ENCODE data around the gene RCAN2. TPM values are rescaled to one million over a fixed set of nuclear protein-coding genes. Genes with fewer than 3 reads are reported as not detected.

RCAN2 gene
- total RNA-seq, 1 experiment from 2014 or later = 0.44 TPM

DNA sequence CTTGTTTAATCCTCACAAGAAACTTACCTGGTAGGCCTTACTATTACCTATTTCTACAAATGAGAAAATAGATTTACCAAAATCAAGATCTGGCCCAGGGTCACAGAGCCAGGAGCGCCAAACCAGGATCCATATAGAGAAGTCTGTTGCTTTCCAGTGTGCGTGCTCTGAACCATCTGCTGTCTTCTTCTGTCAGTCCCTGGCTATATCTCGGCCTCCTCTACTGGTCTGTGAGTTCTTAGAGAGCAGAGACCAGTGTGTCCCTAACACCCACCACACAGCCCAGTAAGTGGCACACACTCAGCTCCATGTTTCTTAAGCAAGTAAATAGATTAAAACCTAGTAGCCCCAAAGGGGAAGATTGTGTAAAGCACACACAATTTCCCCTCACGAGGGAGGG, 301.5 kb downstream of the RCAN2 start:
- no peaks in the 10 kb centered on the region for H4K20me1 ChIP-seq (ENCODE audit: insufficient read depth)
- no peaks in the 10 kb centered on the region for H3K36me3 ChIP-seq (ENCODE audit: low read depth)
- CTCF ChIA-PET = no interaction called here
- no peak overlapping the region for H3K27ac ChIP-seq
- H3F3A ChIP-seq (ENCODE audit: insufficient read depth, low read depth) = no peaks in the 10 kb centered on the region
- H3K4me3 ChIP-seq = no peak overlapping the region
- DNase-seq = no peak
- H3K79me2 ChIP-seq (ENCODE audit: low read depth) = no peaks in the 10 kb centered on the region
- H2AFZ ChIP-seq = no peak overlapping the region
- H3K9me3 ChIP-seq (ENCODE audit: insufficient read depth, low read depth) = no peaks in the 10 kb centered on the region
- TF ChIP-seq, protein P1, sequence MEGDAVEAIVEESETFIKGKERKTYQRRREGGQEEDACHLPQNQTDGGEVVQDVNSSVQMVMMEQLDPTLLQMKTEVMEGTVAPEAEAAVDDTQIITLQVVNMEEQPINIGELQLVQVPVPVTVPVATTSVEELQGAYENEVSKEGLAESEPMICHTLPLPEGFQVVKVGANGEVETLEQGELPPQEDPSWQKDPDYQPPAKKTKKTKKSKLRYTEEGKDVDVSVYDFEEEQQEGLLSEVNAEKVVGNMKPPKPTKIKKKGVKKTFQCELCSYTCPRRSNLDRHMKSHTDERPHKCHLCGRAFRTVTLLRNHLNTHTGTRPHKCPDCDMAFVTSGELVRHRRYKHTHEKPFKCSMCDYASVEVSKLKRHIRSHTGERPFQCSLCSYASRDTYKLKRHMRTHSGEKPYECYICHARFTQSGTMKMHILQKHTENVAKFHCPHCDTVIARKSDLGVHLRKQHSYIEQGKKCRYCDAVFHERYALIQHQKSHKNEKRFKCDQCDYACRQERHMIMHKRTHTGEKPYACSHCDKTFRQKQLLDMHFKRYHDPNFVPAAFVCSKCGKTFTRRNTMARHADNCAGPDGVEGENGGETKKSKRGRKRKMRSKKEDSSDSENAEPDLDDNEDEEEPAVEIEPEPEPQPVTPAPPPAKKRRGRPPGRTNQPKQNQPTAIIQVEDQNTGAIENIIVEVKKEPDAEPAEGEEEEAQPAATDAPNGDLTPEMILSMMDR (conservative IDR thresholded peaks at IDR 0.05) = no peak
- TF ChIP-seq EZH2 (IDR thresholded peaks at IDR 0.05; ENCODE audit: low read depth) = no peak
- H3K9me2 ChIP-seq (ENCODE audit: insufficient read depth) = no peaks in the 10 kb centered on the region
- peaks cover 11% of the 10 kb centered on the region; the same call in 1 of the 2 replicates for H3K27me3 ChIP-seq (ENCODE audit: insufficient read depth, low read depth)
- no peak overlapping the region for H3K4me2 ChIP-seq
- POLR2A ChIA-PET (ENCODE audit: unreplicated experiment) = no interaction called here
- peaks cover 17% of the 10 kb centered on the region for H3K4me1 ChIP-seq (replicated peaks; ENCODE audit: insufficient read depth)
- intact Hi-C loops (cut with micrococcal nuclease; ENCODE audit: unreplicated experiment) = no loop called here
- BruUV-seq (replicated peaks) = no TSS peak

DNA sequence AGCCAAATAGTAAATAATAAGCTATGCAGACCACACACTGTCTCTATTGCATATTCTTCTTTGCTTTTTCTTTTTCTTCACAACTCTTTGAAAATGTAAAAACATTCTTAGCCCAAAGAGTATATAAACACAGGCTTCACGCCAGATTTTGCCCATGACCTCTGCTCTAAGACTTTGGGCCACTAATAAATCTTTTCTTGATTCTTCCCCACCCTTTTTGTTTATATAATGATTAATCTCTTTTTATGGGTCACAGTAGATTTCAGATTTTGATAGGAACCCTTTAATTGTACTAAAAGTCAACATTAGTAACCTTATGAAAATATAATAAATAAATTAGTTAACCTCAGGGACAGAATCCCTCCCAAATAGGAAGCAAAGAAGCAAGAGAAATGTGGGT, 304.7 kb downstream of the RCAN2 start:
- no peak overlapping the region for H3K27ac ChIP-seq
- no peaks in the 10 kb centered on the region for H3K9me3 ChIP-seq (ENCODE audit: insufficient read depth, low read depth)
- intact Hi-C loops (cut with micrococcal nuclease; ENCODE audit: unreplicated experiment) = no loop called here
- peak in 1 of 2 experiments; percentile 38 for DNase-seq
- peaks cover 11% of the 10 kb centered on the region; the same call in 1 of the 2 replicates for H3K27me3 ChIP-seq (ENCODE audit: insufficient read depth, low read depth)
- POLR2A ChIA-PET (ENCODE audit: unreplicated experiment) = interaction anchor here (0.6 kb wide), 1 partner anchor 75 kb away, joined by 6 read pairs; no protein-coding TSS in a partner anchor
- peak overlapping the region; percentile 37; the same call in 1 of the 2 replicates for H3K4me2 ChIP-seq
- H3F3A ChIP-seq (ENCODE audit: insufficient read depth, low read depth) = no peaks in the 10 kb centered on the region
- H3K79me2 ChIP-seq (ENCODE audit: low read depth) = no peaks in the 10 kb centered on the region
- no peaks in the 10 kb centered on the region for H3K36me3 ChIP-seq (ENCODE audit: low read depth)
- H3K4me3 ChIP-seq = no peak overlapping the region
- no peaks in the 10 kb centered on the region for H3K9me2 ChIP-seq (ENCODE audit: insufficient read depth)
- no peak for TF ChIP-seq EZH2 (IDR thresholded peaks at IDR 0.05; ENCODE audit: low read depth)
- TF ChIP-seq, protein P1 (conservative IDR thresholded peaks at IDR 0.05) = no peak
- no peaks in the 10 kb centered on the region for H4K20me1 ChIP-seq (ENCODE audit: insufficient read depth)
- CTCF ChIA-PET = interaction anchor here (0.5 kb wide), 1 partner anchor 96 kb away, joined by 5 read pairs; no protein-coding TSS in a partner anchor
- BruUV-seq (replicated peaks) = no TSS peak
- peaks cover 28% of the 10 kb centered on the region for H3K4me1 ChIP-seq (replicated peaks; ENCODE audit: insufficient read depth)
- H2AFZ ChIP-seq = no peak overlapping the region

DNA sequence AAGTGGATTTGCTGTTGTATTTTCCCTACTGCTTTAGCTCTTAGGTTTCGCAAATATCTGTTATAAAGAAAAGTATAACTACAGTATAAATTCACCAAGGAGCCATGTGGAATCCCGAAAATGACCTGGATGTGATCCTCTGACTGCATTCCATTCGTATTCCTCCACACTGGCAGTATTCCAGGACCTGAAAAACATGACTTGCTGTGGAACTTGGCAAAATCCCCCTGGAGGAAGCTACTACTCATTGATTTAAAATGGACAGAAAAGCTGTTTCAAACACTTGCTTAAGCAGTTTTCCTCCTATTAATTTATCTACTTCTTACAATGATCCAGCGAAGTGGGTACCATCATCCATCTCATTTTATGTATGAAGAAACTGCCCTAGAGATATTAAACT, 307.1 kb downstream of the RCAN2 start:
- no peaks in the 10 kb centered on the region for H3F3A ChIP-seq (ENCODE audit: insufficient read depth, low read depth)
- H3K79me2 ChIP-seq (ENCODE audit: low read depth) = no peaks in the 10 kb centered on the region
- no TSS peak for BruUV-seq (replicated peaks)
- H3K4me3 ChIP-seq = no peak overlapping the region
- POLR2A ChIA-PET (ENCODE audit: unreplicated experiment) = interaction anchor here (0.6 kb wide), 1 partner anchor 814 kb away, joined by 3 read pairs; no protein-coding TSS in a partner anchor
- H3K36me3 ChIP-seq (ENCODE audit: low read depth) = no peaks in the 10 kb centered on the region
- H3K4me2 ChIP-seq = peak overlapping the region; percentile 17; the same call in 1 of the 2 replicates
- peak; percentile 35 to 42 for DNase-seq
- TF ChIP-seq EZH2 (IDR thresholded peaks at IDR 0.05; ENCODE audit: low read depth) = no peak
- TF ChIP-seq, protein P1 (conservative IDR thresholded peaks at IDR 0.05) = no peak
- H3K9me3 ChIP-seq (ENCODE audit: insufficient read depth, low read depth) = no peaks in the 10 kb centered on the region
- no peaks in the 10 kb centered on the region for H3K9me2 ChIP-seq (ENCODE audit: insufficient read depth)
- H3K27me3 ChIP-seq (ENCODE audit: insufficient read depth, low read depth) = no peaks in the 10 kb centered on the region; the same call in 1 of the 2 replicates
- intact Hi-C loops (cut with micrococcal nuclease; ENCODE audit: unreplicated experiment) = no loop called here
- no peak overlapping the region for H2AFZ ChIP-seq
- H3K4me1 ChIP-seq (replicated peaks; ENCODE audit: insufficient read depth) = peaks cover 28% of the 10 kb centered on the region
- no peaks in the 10 kb centered on the region for H4K20me1 ChIP-seq (ENCODE audit: insufficient read depth)
- H3K27ac ChIP-seq = no peak overlapping the region
- CTCF ChIA-PET = no interaction called here

Measured in PC-9 (cell line).